Measurements from ENCODE around the gene ABLIM2. TPM values are rescaled to one million over a fixed set of nuclear protein-coding genes. Genes with fewer than 3 reads are reported as not detected.

Gene ABLIM2
- total RNA-seq, 4 donors from 2014 or later: 177 to 281 (median 244) TPM

- H3K9me3 ChIP-seq: no peaks in the 10 kb centered on the region
- DNase-seq (no peak), ATAC-seq (no peak)
- no peaks in the 10 kb centered on the region for H3K4me1 ChIP-seq
- in situ Hi-C loops (cut with MboI; ENCODE audit: low sequenced_read_pairs in 4 of 4): loop anchor here in 1 of 4 donors (25.0 kb wide), 1 partner anchor 164 kb away; no protein-coding TSS in a partner anchor
- no peaks in the 10 kb centered on the region for H3K27me3 ChIP-seq
- TF ChIP-seq, protein P1, sequence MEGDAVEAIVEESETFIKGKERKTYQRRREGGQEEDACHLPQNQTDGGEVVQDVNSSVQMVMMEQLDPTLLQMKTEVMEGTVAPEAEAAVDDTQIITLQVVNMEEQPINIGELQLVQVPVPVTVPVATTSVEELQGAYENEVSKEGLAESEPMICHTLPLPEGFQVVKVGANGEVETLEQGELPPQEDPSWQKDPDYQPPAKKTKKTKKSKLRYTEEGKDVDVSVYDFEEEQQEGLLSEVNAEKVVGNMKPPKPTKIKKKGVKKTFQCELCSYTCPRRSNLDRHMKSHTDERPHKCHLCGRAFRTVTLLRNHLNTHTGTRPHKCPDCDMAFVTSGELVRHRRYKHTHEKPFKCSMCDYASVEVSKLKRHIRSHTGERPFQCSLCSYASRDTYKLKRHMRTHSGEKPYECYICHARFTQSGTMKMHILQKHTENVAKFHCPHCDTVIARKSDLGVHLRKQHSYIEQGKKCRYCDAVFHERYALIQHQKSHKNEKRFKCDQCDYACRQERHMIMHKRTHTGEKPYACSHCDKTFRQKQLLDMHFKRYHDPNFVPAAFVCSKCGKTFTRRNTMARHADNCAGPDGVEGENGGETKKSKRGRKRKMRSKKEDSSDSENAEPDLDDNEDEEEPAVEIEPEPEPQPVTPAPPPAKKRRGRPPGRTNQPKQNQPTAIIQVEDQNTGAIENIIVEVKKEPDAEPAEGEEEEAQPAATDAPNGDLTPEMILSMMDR (IDR thresholded peaks at IDR 0.05 in 4 of 5, conservative IDR thresholded peaks at IDR 0.05 in 1 of 5): no peak
- TF ChIP-seq POLR2A (IDR thresholded peaks at IDR 0.05): no peak
- no peak overlapping the region for H3K4me3 ChIP-seq
- H3K36me3 ChIP-seq: peaks cover 0 to 41% of the 10 kb centered on the region in 2 donors
- intact Hi-C loops (cut with DNase I; ENCODE audit: low total_unique reads): no loop called here
- H3K27ac ChIP-seq: no peak overlapping the region
Observed at GRCh38 chr4:7976025-7976424, 182.6 kb downstream of the ABLIM2 start.

DNA sequence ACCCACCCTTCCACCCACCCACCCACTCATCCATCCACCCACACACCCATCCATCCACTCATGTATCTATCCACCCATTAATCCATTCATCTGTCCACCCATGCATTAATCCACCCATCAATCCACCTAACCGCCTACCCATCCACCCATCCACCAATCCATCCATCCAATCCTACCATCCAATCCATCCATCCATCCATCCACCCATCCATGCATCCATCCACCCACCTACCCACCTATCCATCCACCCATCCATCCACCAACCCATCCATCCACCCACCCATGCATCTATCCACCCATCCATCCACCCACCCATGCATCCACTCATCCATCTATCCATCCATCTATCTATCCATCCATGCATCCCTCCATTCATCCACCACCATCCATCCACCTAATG is 184.2 kb downstream of the ABLIM2 start:
- TF ChIP-seq POLR2A (IDR thresholded peaks at IDR 0.05): no peak
- TF ChIP-seq, protein P1 (IDR thresholded peaks at IDR 0.05 in 4 of 5, conservative IDR thresholded peaks at IDR 0.05 in 1 of 5): no peak
- in situ Hi-C loops (cut with MboI; ENCODE audit: low sequenced_read_pairs in 4 of 4) (no loop called here), intact Hi-C loops (cut with DNase I; ENCODE audit: low total_unique reads) (no loop called here)
- H3K4me3 ChIP-seq: no peak overlapping the region
- no peaks in the 10 kb centered on the region for H3K27me3 ChIP-seq
- no peaks in the 10 kb centered on the region for H3K9me3 ChIP-seq
- peaks cover 0 to 6% of the 10 kb centered on the region in 2 donors for H3K4me1 ChIP-seq
- no peak overlapping the region for H3K27ac ChIP-seq
- peaks cover 0 to 37% of the 10 kb centered on the region in 2 donors for H3K36me3 ChIP-seq
- DNase-seq (no peak), ATAC-seq (no peak)

GRCh38 chr4:7973545-7973981 is 185.1 kb downstream of the ABLIM2 start:
- in situ Hi-C loops (cut with MboI; ENCODE audit: low sequenced_read_pairs in 4 of 4): no loop called here
- H3K4me3 ChIP-seq: no peak overlapping the region
- TF ChIP-seq, protein P1 (IDR thresholded peaks at IDR 0.05 in 4 of 5, conservative IDR thresholded peaks at IDR 0.05 in 1 of 5): no peak
- TF ChIP-seq POLR2A (IDR thresholded peaks at IDR 0.05): no peak
- DNase-seq: no peak
- H3K9me3 ChIP-seq: no peaks in the 10 kb centered on the region
- no peaks in the 10 kb centered on the region for H3K27me3 ChIP-seq
- ATAC-seq: no peak
- H3K27ac ChIP-seq: no peak overlapping the region
- H3K4me1 ChIP-seq: peaks cover 0 to 12% of the 10 kb centered on the region in 2 donors
- peaks cover 0 to 32% of the 10 kb centered on the region in 2 donors for H3K36me3 ChIP-seq
- intact Hi-C loops (cut with DNase I; ENCODE audit: low total_unique reads): no loop called here

DNA sequence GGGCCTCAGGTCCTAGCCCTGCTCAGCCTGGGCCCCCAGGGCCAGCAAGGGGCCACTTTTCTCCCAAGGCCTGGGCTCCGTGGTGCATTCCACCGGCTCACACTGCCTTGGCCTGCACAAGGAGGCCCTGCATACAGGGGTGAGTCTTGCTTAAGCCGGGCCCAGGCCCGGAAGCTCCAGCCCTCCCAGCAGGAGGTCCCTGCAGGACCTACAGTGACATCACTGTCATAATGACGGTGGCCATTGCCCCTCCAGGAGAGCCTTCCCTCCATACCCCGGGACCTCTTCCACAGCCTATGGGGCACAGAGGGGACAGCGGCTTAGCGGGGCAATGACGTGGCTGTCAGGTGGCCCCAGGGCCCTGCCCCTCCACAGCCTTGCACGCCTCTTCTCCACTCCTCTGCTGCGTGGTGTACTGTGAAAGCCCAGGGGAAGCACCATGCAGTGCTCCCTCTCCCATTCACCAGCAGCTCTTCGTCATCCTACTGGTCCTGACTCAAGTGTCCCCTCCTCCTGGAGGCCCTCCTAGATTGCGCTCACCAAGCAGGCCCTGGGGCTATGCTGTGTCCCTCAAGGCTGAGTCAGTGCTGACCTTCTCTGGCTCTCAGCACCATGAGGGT is 186.6 kb downstream of the ABLIM2 start:
- DNase-seq (no peak), ATAC-seq (no peak)
- Histone ChIP-seq H3K27me3 (no peaks in the 10 kb centered on the region), H3K9me3 (no peaks in the 10 kb centered on the region), H3K36me3 (peaks cover 0 to 31% of the 10 kb centered on the region in 2 donors), H3K27ac (peak overlapping the region in 1 of 4 donors; percentile 14), H3K4me1 (peaks cover 0 to 21% of the 10 kb centered on the region in 2 donors), H3K4me3 (no peak overlapping the region)
- TF ChIP-seq, protein P1 (IDR thresholded peaks at IDR 0.05 in 4 of 5, conservative IDR thresholded peaks at IDR 0.05 in 1 of 5): no peak
- no peak for TF ChIP-seq POLR2A (IDR thresholded peaks at IDR 0.05)
- intact Hi-C loops (cut with DNase I; ENCODE audit: low total_unique reads): no loop called here
- in situ Hi-C loops (cut with MboI; ENCODE audit: low sequenced_read_pairs in 4 of 4): no loop called here

All from gastrocnemius medialis (tissue), 4 donors.